ENCODE data around the gene MACROD1.
A peak's percentile ranks its signal among the peaks of the same experiment; 100 is the strongest.

MACROD1 gene

GRCh38 chr11:63986932-63987513 is 178.9 kb downstream of the MACROD1 start:
- H3K27ac ChIP-seq (ENCODE audit: poor library complexity, severe bottlenecking): peak overlapping the region; percentile 77

GRCh38 chr11:63986156-63986931 is 179.6 kb downstream of the MACROD1 start, which contains the start of gene OTUB1:
Gene OTUB1, plus strand, starts transcription at chr11:63986438. Its CDS starts 19 bp downstream, at chr11:63986457.
- no peak for TF ChIP-seq CTCF (IDR thresholded peaks at IDR 0.05; ENCODE audit: poor library complexity, severe bottlenecking)
- Histone ChIP-seq H3K4me3 (ENCODE audit: severe bottlenecking) (peak within 1 kb of the TSS; percentile 81), H3K36me3 (ENCODE audit: low read depth) (peaks cover 28% of the 10 kb centered on the region), H3K9me3 (ENCODE audit: severe bottlenecking) (no peaks in the 10 kb centered on the region), H3K27me3 (ENCODE audit: insufficient read depth, poor library complexity, severe bottlenecking) (no peaks in the 10 kb centered on the region), H3K27ac (ENCODE audit: poor library complexity, severe bottlenecking) (peak within 1 kb of the TSS; percentile 77), H3K4me1 (ENCODE audit: insufficient read depth, poor library complexity, severe bottlenecking) (no peaks in the 10 kb centered on the region)
- peak; percentile 96 for DNase-seq (ENCODE audit: low spot score)
- peak; percentile 91 for ATAC-seq (ENCODE audit: low read depth)

More at GRCh38 chr11:63986932-63987513, 178.9 kb downstream of the MACROD1 start:
- Histone ChIP-seq H3K4me3 (ENCODE audit: severe bottlenecking) (peak overlapping the region; percentile 81), H3K36me3 (ENCODE audit: low read depth) (peaks cover 32% of the 10 kb centered on the region), H3K27me3 (ENCODE audit: insufficient read depth, poor library complexity, severe bottlenecking) (no peaks in the 10 kb centered on the region), H3K4me1 (ENCODE audit: insufficient read depth, poor library complexity, severe bottlenecking) (no peaks in the 10 kb centered on the region), H3K9me3 (ENCODE audit: severe bottlenecking) (no peaks in the 10 kb centered on the region)
- DNase-seq (ENCODE audit: low spot score) (no peak), ATAC-seq (ENCODE audit: low read depth) (no peak; the same call in 2 of the 3 replicates)
- no peak for TF ChIP-seq CTCF (IDR thresholded peaks at IDR 0.05; ENCODE audit: poor library complexity, severe bottlenecking)

- TF ChIP-seq CTCF (IDR thresholded peaks at IDR 0.05; ENCODE audit: poor library complexity, severe bottlenecking): no peak
- ATAC-seq (ENCODE audit: low read depth): peak; percentile 31
- no peaks in the 10 kb centered on the region for H3K9me3 ChIP-seq (ENCODE audit: severe bottlenecking)
Measured at GRCh38 chr11:63985812-63986155, 180.1 kb downstream of the MACROD1 start.

GRCh38 chr11:63979426-63979825 is 186.5 kb downstream of the MACROD1 start:
- Histone ChIP-seq H3K27ac (ENCODE audit: poor library complexity, severe bottlenecking) (no peak overlapping the region), H3K4me3 (ENCODE audit: severe bottlenecking) (no peak overlapping the region), H3K36me3 (ENCODE audit: low read depth) (peaks cover 11% of the 10 kb centered on the region; the same call in 1 of the 2 replicates), H3K9me3 (ENCODE audit: severe bottlenecking) (no peaks in the 10 kb centered on the region), H3K4me1 (ENCODE audit: insufficient read depth, poor library complexity, severe bottlenecking) (no peaks in the 10 kb centered on the region), H3K27me3 (ENCODE audit: insufficient read depth, poor library complexity, severe bottlenecking) (no peaks in the 10 kb centered on the region)
- ATAC-seq (ENCODE audit: low read depth) (no peak), DNase-seq (ENCODE audit: low spot score) (no peak)
- no peak for TF ChIP-seq CTCF (IDR thresholded peaks at IDR 0.05; ENCODE audit: poor library complexity, severe bottlenecking)

More at GRCh38 chr11:63985812-63986155, 180.1 kb downstream of the MACROD1 start:
- Histone ChIP-seq H3K4me3 (ENCODE audit: severe bottlenecking) (peak overlapping the region; percentile 81), H3K4me1 (ENCODE audit: insufficient read depth, poor library complexity, severe bottlenecking) (no peaks in the 10 kb centered on the region), H3K27ac (ENCODE audit: poor library complexity, severe bottlenecking) (peak overlapping the region; percentile 77), H3K36me3 (ENCODE audit: low read depth) (peaks cover 22% of the 10 kb centered on the region), H3K27me3 (ENCODE audit: insufficient read depth, poor library complexity, severe bottlenecking) (no peaks in the 10 kb centered on the region)
- no peak for DNase-seq (ENCODE audit: low spot score)
